T-helper 9 cell (primary cell): ENCODE results near the gene PTPN20.
"Not testable (repeated sequence)": the region's sequence is repeated elsewhere in the genome, so short reads cannot be mapped to it uniquely, and the experiment has no call there.

Experiments
- DNase-seq: peaks from one replicate; pipeline ENCODE4 v3.0.0-alpha.2; 2020

The PTPN20 gene

GRCh38 chr10:46960742-46961141 is 49.5 kb downstream of the PTPN20 start:
- not testable (repeated sequence) for DNase-seq

GRCh38 chr10:46963356-46963755 is 52.1 kb downstream of the PTPN20 start:
- DNase-seq, result not testable (repeated sequence)

- DNase-seq, result not testable (repeated sequence)
Observed at GRCh38 chr10:46967013-46967412, 55.8 kb downstream of the PTPN20 start.

GRCh38 chr10:46980223-46980622 is 69.0 kb downstream of the PTPN20 start:
- DNase-seq, result not testable (repeated sequence)

- DNase-seq, result not testable (repeated sequence)
Observed at GRCh38 chr10:46987233-46987924, 76.2 kb downstream of the PTPN20 start.

GRCh38 chr10:46992803-46993561 is 81.8 kb downstream of the PTPN20 start:
- no peak for DNase-seq

GRCh38 chr10:46995234-46995633 is 84.0 kb downstream of the PTPN20 start:
- DNase-seq, result no peak

- DNase-seq, result no peak
Observed at GRCh38 chr10:46998192-46998591, 87.0 kb downstream of the PTPN20 start.

GRCh38 chr10:46998595-46998994 is 87.4 kb downstream of the PTPN20 start:
- no peak for DNase-seq

- no peak for DNase-seq
Observed at GRCh38 chr10:46999217-46999616, 88.0 kb downstream of the PTPN20 start.

- DNase-seq, result no peak
Observed at GRCh38 chr10:47008769-47009168, 97.5 kb downstream of the PTPN20 start.

- no peak for DNase-seq
Observed at GRCh38 chr10:47009215-47009838, 98.1 kb downstream of the PTPN20 start.

GRCh38 chr10:47010036-47010435 is 98.8 kb downstream of the PTPN20 start:
- DNase-seq, result no peak

GRCh38 chr10:47012214-47012613 is 101.0 kb downstream of the PTPN20 start:
- DNase-seq, result no peak

GRCh38 chr10:47013507-47014154 is 102.4 kb downstream of the PTPN20 start:
- no peak for DNase-seq

GRCh38 chr10:47015404-47015803 is 104.2 kb downstream of the PTPN20 start:
- DNase-seq, result no peak

- DNase-seq, result no peak
Observed at GRCh38 chr10:47016564-47016963, 105.3 kb downstream of the PTPN20 start.

- no peak for DNase-seq
Observed at GRCh38 chr10:47018026-47018735, 107.0 kb downstream of the PTPN20 start.

GRCh38 chr10:47019155-47020145 is 108.2 kb downstream of the PTPN20 start:
- DNase-seq, result no peak

GRCh38 chr10:47020471-47020870 is 109.2 kb downstream of the PTPN20 start:
- no peak for DNase-seq

- no peak for DNase-seq
Observed at GRCh38 chr10:47021850-47022249, 110.6 kb downstream of the PTPN20 start.
